Testis (tissue), 2 donors: ENCODE results near the gene COL1A2.

Experiments used
- CTCF ChIP-seq, 3 experiments: fragments of 450-650 bp in 2 of 3; fragments of 200-600 bp in 1 of 3; sonication (generic) in 1 of 3; IDR thresholded peaks; one replicate each; pipeline ENCODE4 v1.5.1; 2016 to 2019; ENCODE audit warnings: antibody characterized with exemption in 3 of 3, mild to moderate bottlenecking in 2 of 3, moderate library complexity in 1 of 3
- POLR2A ChIP-seq: fragments of 450-650 bp; IDR thresholded peaks from one replicate; pipeline ENCODE4 v1.6.1; 2017; ENCODE audit warnings: antibody characterized with exemption, mild to moderate bottlenecking, moderate library complexity

DNA sequence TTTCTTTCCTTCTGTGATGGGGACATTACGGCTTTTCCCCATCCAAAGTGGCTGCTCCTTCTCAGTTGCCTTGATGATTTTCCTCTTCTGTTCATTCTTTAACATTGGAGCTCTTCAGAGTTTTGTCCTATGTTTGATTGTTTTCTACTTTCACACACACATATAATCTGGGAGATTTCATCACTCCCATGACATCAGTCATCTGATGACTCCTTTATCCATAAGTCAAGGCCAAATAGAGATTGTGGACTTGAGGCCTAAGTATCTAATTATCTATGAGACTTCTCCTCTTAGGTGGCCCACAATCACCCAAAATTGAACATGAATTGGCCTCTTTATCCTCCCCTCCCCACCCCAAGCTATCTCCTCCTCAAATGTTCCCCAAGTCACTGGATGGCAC lies 5.3 kb upstream of the COL1A2 start:
- TF ChIP-seq CTCF (IDR thresholded peaks at IDR 0.05) (no peak), POLR2A (no peak)
